Measurements from ENCODE around the gene MRTO4.

The MRTO4 gene

DNA sequence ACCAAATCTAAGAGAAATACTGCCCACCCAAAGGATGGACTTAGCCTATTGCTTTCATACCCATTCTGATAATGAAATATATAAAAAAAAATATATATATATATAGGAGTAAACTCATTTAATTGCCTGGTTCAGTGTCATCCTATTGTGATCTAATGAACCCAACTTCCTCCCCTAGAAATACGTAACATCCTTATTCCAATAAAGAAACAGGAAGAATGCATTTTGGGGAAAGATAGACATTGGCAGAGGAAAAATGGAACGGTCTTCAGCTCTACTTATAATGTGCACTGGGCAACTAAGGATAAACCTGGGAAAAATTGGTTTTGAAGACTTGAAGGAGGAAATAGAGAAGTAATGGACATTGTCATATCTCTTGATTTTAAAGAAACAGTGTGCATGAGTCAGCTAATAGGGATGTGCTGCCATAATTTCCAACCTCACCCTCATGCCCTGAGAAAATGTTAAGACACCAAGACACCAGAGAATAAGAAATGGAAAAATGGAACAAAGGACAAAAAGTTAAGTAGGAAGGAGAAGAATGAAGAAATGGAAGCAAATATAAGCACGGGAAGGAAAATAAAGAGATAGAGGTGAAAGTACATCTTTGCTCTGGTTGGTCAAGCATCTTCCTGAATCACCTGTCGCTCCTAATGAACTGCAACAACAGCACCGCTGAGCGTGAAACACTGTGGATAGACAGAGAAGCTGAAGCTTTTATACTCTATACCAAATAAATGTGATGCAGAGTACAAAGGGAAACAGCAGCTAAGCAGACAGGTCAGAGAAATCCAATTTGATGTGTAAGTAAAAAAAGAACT, 46.9 kb upstream of the MRTO4 start:
- no peak for TF ChIP-seq CREB1 (IDR thresholded peaks at IDR 0.05; ENCODE audit: low read depth)
- TF ChIP-seq NFIC (IDR thresholded peaks at IDR 0.05), result no peak
- TF ChIP-seq, protein P1, sequence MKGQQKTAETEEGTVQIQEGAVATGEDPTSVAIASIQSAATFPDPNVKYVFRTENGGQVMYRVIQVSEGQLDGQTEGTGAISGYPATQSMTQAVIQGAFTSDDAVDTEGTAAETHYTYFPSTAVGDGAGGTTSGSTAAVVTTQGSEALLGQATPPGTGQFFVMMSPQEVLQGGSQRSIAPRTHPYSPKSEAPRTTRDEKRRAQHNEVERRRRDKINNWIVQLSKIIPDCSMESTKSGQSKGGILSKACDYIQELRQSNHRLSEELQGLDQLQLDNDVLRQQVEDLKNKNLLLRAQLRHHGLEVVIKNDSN (IDR thresholded peaks at IDR 0.05), result no peak
- TF ChIP-seq, protein P2, sequence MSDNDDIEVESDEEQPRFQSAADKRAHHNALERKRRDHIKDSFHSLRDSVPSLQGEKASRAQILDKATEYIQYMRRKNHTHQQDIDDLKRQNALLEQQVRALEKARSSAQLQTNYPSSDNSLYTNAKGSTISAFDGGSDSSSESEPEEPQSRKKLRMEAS (IDR thresholded peaks at IDR 0.05), result no peak
- no peak for TF ChIP-seq EGR1 (IDR thresholded peaks at IDR 0.05)
- TF ChIP-seq EP300 (IDR thresholded peaks at IDR 0.05; ENCODE audit: borderline replicate concordance), result no peak

DNA sequence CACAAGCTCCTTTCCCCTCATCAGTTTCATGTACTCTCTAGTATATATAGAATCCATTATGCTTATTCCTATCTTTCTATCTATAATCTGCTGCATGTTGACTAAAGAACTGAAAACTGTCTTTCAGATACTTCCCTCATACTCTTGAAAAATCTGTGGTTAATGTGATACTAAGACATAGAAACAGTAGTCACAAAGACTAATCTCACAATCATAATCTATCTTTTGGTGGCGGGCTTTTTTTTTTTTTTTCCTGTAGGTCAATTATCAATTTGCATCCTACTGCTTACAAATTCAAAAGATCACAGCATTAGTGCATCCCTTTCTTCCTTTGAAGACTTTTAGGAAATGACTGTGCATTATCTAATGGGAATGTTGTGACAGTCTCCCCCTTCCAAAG, 46.2 kb upstream of the MRTO4 start:
- TF ChIP-seq ZBTB7A (IDR thresholded peaks at IDR 0.05; ENCODE audit: low read depth), result no peak
- TF ChIP-seq NFIC (IDR thresholded peaks at IDR 0.05), result no peak
- no peak for TF ChIP-seq YY1 (IDR thresholded peaks at IDR 0.05; ENCODE audit: low read depth)
- TF ChIP-seq, protein P1 (IDR thresholded peaks at IDR 0.05), result no peak
- TF ChIP-seq CEBPB (IDR thresholded peaks at IDR 0.05), result no peak
- no peak for TF ChIP-seq EGR1 (IDR thresholded peaks at IDR 0.05)
- no peak for TF ChIP-seq TEAD4 (IDR thresholded peaks at IDR 0.05)
- TF ChIP-seq CREB1 (IDR thresholded peaks at IDR 0.05; ENCODE audit: low read depth), result no peak
- TF ChIP-seq, protein P2 (IDR thresholded peaks at IDR 0.05), result no peak
- TF ChIP-seq, protein P3, sequence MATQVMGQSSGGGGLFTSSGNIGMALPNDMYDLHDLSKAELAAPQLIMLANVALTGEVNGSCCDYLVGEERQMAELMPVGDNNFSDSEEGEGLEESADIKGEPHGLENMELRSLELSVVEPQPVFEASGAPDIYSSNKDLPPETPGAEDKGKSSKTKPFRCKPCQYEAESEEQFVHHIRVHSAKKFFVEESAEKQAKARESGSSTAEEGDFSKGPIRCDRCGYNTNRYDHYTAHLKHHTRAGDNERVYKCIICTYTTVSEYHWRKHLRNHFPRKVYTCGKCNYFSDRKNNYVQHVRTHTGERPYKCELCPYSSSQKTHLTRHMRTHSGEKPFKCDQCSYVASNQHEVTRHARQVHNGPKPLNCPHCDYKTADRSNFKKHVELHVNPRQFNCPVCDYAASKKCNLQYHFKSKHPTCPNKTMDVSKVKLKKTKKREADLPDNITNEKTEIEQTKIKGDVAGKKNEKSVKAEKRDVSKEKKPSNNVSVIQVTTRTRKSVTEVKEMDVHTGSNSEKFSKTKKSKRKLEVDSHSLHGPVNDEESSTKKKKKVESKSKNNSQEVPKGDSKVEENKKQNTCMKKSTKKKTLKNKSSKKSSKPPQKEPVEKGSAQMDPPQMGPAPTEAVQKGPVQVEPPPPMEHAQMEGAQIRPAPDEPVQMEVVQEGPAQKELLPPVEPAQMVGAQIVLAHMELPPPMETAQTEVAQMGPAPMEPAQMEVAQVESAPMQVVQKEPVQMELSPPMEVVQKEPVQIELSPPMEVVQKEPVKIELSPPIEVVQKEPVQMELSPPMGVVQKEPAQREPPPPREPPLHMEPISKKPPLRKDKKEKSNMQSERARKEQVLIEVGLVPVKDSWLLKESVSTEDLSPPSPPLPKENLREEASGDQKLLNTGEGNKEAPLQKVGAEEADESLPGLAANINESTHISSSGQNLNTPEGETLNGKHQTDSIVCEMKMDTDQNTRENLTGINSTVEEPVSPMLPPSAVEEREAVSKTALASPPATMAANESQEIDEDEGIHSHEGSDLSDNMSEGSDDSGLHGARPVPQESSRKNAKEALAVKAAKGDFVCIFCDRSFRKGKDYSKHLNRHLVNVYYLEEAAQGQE (IDR thresholded peaks at IDR 0.05; ENCODE audit: low read depth), result no peak
- TF ChIP-seq TCF12 (IDR thresholded peaks at IDR 0.05; ENCODE audit: low read depth), result no peak
- no peak for TF ChIP-seq EP300 (IDR thresholded peaks at IDR 0.05; ENCODE audit: borderline replicate concordance)
- TF ChIP-seq RAD21 (IDR thresholded peaks at IDR 0.05; ENCODE audit: low read depth), result no peak
- no peak for TF ChIP-seq FOXM1 (IDR thresholded peaks at IDR 0.05; ENCODE audit: borderline replicate concordance, low read depth)
- no peak for TF ChIP-seq TAF1 (IDR thresholded peaks at IDR 0.05; ENCODE audit: low read depth)

DNA sequence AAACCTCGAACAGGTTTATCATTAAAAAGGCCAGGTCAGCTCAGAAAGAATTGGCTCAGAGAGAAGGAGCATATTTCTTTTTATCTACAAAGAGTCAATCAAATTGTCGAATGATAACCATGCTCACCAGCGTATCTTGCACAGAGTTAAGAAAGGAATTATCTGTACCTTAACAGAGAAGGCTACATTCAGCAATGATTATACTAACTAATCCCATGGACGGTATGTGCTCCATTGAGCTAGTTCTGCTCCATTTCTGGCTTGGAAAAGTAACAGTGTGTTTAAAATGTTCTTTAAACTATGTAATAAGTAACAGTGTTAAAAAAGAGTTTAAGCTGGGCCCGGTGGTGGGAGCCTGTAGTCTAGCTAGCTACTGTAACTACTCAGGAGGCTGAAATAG, 45.8 kb upstream of the MRTO4 start:
- TF ChIP-seq, protein P2 (IDR thresholded peaks at IDR 0.05), result no peak
- TF ChIP-seq, protein P1 (IDR thresholded peaks at IDR 0.05), result no peak
- no peak for TF ChIP-seq CEBPB (IDR thresholded peaks at IDR 0.05)

DNA sequence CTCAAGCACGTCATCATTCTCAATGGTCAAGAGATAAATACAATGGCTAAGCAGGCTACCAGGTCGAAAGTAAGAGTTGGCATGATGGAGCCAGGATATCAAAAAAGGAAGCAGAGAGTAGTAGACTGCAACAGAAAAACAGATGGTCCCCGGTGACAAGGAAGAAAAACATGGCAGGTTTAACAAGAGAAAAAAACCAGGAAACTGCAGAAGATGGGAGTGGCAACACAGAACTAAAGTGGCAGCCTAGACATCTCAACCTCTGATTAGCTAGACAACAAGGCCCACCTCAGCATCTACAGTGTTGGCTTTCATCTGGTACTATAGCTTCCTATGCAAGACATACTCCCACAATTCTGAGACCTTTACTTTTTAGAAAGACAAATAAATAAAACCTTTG, 44.7 kb upstream of the MRTO4 start:
- no peak for TF ChIP-seq TCF12 (IDR thresholded peaks at IDR 0.05; ENCODE audit: low read depth)
- TF ChIP-seq CREB1 (IDR thresholded peaks at IDR 0.05; ENCODE audit: low read depth), result no peak
- TF ChIP-seq TAF1 (IDR thresholded peaks at IDR 0.05; ENCODE audit: low read depth), result no peak
- no peak for TF ChIP-seq ZBTB7A (IDR thresholded peaks at IDR 0.05; ENCODE audit: low read depth)
- TF ChIP-seq EP300 (IDR thresholded peaks at IDR 0.05; ENCODE audit: borderline replicate concordance), result no peak
- no peak for TF ChIP-seq NFIC (IDR thresholded peaks at IDR 0.05)
- no peak for TF ChIP-seq RAD21 (IDR thresholded peaks at IDR 0.05; ENCODE audit: low read depth)
- no peak for TF ChIP-seq CEBPB (IDR thresholded peaks at IDR 0.05)
- TF ChIP-seq, protein P1 (IDR thresholded peaks at IDR 0.05), result no peak
- no peak for TF ChIP-seq YY1 (IDR thresholded peaks at IDR 0.05; ENCODE audit: low read depth)
- no peak for TF ChIP-seq EGR1 (IDR thresholded peaks at IDR 0.05)
- TF ChIP-seq TEAD4 (IDR thresholded peaks at IDR 0.05), result no peak
- TF ChIP-seq, protein P2 (IDR thresholded peaks at IDR 0.05), result no peak
- TF ChIP-seq, protein P3 (IDR thresholded peaks at IDR 0.05; ENCODE audit: low read depth), result no peak
- TF ChIP-seq FOXM1 (IDR thresholded peaks at IDR 0.05; ENCODE audit: borderline replicate concordance, low read depth), result no peak

All from Ishikawa (cell line).